NOMO-1 treated with DMSO at 0.1 percent for 48 hours (cell line): ENCODE results near the gene RNASET2.
"Not testable (repeated sequence)": the region's sequence is repeated elsewhere in the genome, so short reads cannot be mapped to it uniquely, and the experiment has no call there.

ENCODE experiments used
- DNase-seq: peaks from one replicate; lab custom pipeline; 2025; ENCODE audit not compliant: unreplicated experiment; lab: John Stamatoyannopoulos, UW

RNASET2 gene

DNA sequence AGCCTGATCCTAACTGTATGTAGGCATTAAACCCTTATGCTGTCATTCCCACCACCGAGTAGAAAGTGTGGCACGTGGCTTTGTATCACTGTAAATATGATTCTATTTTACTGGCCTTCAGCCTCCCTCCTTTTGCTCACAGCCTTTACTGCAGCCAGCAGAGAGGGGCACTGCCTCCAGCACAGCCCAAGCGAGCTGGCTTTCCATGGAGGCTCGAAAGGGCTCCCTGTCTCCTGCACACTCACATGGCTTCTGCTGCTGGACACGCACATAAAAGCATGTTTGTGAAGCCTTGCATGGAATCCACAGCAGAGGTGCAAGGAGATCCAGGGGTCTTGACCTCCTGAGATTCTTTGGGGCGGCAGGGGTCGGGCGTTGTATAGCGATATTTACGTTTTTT is 51.3 kb downstream of the RNASET2 start:
- no peak for DNase-seq

DNA sequence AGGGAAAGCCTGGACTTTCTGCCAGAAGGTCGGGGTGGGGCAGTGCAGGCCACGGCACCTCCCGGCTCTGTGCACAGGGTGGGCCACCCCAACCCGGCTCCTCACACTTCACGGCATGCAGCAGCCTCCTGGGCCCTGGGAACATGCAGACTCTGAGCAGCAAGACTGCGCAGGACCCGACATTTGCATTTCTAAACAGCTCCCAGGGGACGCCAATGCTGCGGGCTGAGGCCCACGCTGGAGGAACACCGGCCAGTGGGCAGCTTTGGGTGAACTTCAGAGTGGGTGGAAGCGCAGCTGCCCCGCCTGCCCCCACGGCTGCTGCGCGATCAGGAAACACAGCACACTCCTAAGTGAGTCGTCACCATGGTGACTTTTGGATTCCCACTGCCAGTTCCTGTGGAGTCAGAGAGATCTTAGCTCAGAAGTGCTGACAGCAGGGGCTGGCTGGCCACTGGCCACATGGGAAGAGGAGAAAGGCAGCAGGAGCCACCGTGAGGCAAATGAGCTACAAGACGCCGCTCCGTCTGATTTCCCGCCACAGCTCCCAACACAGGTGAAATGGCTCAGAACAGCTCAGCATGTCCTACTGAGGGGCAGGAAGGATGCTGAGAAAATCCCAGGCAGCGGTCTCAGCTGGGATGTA is 52.1 kb downstream of the RNASET2 start:
- no peak for DNase-seq

DNA sequence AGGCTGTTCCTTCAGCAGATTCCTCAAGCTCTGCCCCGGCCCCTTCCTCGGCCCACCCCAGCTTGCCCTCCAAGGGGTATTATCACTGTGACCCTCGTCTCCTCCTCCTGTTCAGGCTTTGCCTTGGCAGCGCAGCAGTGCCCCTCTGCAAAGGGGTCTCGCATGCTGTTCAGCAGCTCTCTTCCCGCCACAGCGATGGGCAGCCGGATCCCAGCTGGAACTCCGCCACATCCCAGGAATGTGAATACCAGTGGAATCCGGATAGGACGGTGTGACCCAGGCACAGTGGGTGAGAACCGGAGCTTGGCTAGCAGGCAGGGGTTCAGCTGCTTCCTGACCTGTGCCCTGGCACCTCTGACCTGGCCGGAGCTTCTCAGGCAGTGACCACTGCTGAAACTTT is 52.9 kb downstream of the RNASET2 start:
- no peak for DNase-seq

DNA sequence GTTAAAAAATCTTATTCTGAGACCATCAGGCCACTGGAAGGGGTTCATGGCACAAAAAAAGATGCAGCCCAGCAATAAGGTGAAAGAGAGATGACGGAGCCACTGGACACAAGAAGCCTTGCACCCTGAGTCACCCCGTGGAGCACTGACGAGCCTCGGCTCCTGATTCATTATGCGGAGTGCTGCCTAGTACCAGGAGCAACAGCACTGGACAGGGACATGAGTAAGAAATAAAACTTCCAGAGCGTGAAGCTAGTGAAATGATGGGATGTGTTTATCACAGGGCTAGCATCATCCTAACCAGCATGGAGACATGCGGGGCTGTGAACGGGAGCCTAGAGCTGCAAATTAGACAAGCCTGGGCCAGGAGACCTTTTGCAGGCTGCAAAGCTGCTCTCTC is 53.3 kb downstream of the RNASET2 start:
- no peak for DNase-seq

DNA sequence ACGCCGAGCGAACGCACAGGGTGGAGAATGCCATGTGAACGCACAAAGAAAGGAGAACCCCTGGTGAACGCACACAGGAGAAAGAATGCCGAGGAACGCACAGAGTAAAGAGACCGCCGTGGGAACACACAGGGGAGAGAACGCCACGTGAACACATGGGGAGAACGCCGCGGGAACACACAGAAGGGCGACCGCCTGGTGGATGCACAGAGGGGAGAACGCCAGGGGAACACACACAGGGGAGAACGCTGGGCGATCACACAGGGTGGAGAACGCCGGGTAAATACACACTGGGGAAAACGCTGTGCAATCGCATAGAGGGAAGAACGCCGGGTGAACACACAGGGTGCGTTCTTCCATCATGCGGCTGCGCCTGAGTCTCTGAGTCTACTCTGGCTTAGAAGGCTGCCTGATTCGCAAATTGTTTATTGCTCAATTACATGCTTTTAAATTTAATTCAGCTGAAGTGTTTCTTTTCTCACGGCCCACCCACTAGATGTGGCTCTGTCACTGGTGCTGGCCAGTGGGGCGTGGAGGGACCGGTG is 54.1 kb downstream of the RNASET2 start:
- no peak for DNase-seq

DNA sequence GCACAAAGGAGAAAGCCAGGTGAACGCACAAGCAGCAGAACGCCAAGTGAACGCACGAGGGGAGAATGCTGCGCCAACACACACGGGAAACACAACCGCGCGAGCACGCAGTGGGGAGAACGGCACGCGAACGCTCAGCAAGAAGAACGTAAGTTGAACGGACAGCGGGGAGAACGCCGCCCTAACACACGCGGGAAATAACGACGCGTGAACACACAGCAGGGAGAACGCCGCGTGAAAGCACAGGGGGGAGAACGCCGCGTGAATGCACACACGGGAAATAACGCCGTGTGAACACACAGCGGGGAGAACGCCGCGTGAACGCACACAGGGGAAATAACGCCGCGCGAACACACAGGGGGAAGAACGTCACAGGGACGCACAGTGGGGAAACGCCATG is 54.7 kb downstream of the RNASET2 start:
- no peak for DNase-seq

DNA sequence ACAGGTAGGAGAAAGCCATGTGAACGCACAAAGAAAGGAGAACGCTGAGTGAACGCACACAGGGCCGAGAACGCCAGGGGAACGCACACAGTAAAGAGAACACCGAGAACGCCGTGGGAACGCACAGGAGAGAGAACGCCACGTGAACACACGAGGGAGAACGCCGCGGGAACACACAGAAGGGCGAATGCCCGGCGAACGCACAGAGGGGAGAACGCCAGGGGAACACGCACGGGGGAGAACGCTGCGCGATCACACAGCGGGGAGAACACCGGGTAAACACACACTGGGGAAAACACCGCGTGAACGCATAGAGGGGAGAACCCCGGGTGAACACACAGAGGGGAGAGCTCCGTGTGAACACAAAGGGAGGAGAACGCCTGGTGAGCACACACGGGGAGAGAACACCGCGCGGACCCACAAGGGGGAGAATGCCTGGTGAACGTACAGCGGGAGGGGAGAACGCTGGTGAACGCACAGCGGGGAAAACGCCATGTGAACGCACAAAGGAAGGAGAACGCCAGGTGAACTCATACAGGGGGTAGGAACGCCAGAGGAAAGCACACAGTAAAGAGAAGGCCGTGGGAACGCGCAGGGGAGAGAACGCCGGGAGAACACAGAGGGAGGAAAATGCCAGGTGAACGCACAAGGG is 55.3 kb downstream of the RNASET2 start:
- no peak for DNase-seq

DNA sequence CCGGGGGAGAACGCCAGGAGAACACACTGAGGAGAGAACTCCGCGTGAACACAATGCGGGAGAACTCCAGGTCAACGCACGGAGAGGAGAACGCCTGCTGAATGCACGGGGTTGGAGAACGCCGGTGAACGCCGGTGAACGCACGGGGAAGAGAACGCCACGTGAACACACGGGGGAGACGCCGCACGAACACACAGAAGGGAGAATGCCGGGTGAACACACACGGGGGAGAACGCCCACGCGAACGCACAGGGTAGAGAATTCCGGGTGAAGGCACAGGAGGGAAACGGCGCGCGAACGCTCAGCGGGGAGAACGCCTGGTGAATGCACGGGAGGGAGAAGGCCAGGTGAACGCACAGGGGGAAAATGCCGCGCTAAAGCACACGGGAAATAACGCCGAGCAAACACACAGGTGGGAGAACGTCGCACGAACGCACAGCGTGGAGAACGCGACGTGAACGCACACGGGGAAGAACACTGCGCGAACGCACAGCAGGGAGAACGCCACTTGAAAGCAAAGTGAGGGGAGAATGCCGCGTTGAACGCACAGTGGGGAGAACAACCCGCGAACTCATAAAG is 56.1 kb downstream of the RNASET2 start:
- DNase-seq = no peak

DNA sequence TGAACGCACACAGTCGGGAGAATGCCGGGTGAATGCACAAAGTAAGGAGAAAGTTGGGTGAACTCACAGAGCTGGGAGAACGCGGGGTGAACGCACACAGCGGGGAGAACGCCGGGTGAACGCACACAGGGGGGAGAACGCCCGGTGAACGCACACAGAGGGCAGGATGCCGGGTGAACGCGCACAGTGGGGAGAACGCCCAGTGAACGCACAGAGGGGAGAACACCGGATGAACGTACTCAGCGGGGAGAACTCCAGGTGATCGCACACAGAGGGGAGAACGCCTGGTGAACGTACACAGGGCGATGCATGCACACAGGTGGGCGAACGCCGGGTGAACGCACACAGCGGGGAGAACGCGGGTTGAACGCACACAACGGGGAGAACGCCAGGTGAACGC is 57.4 kb downstream of the RNASET2 start:
- no peak for DNase-seq

DNA sequence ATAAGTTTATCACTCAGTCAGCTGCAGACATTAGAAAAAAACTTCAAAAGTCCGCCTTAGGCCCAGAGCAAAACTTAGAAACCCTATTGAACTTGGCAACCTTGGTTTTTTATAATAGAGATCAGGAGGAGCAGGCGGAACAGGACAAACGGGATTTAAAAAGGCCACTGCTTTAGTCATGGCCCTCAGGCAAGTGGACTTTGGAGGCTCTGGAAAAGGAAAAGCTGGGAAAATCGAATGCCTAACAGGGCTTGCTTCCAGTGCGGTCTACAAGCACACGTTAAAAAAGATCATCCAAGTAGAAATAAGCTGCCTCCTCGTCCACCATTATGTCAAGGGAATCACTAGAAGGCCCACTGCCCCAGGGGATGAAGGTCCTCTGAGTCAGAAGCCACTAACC is 61.7 kb downstream of the RNASET2 start:
- not testable (repeated sequence) for DNase-seq

DNA sequence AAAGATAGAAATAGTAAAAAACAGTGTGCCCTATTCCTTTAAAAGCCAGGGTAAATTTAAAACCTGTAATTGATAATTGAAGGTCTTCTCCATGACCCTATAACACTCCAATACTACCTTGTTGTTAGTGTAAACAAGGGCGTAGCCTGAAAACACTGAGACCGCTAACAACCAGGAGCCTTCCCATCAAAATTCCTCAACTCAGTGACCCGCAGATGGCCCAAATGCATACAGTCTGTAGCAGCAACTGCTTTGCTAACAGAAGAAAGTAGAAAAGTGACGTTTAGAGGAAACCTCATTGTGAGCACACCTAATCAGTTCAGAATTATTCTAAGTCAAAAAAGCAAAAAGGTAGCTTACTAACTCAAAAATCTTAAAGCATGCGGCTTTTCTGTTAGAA is 63.9 kb downstream of the RNASET2 start:
- not testable (repeated sequence) for DNase-seq

DNA sequence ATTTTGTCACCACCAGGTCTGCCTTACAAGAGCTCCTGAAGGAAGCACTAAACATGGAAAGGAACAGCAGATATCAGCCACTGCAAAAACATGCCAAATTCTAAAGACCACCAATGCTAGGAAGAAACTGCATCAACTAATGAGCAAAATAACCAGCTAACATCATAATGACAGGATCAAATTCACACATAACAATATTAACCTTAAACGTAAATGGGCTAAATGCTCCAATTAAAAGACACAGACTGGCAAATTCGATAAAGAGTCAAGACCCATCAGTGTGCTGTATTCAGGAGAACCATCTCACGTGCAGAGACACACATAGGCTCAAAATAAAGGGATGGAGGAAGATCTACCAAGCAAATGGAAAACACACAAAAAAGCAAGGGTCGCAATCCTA is 69.6 kb downstream of the RNASET2 start:
- DNase-seq = not testable (repeated sequence)

DNA sequence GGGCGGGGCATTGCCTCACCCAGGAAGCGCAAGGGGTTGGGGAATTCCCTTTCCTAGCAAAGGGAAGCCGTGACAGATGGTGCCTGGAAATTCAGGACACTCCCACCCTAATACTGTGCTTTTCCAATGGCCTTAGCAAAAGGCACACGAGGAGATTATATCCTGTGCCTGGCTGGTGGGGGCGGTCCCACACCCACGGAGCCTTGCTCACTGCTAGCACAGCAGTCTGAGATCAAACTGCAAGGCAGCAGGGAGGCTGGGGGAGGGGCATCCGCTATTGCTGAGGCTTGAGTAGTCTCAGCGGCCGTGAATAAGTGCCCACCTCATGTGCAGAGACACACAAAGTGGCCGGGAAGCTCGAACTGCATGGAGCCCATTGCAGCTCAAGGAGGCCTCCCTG is 71.4 kb downstream of the RNASET2 start:
- DNase-seq = not testable (repeated sequence)

DNA sequence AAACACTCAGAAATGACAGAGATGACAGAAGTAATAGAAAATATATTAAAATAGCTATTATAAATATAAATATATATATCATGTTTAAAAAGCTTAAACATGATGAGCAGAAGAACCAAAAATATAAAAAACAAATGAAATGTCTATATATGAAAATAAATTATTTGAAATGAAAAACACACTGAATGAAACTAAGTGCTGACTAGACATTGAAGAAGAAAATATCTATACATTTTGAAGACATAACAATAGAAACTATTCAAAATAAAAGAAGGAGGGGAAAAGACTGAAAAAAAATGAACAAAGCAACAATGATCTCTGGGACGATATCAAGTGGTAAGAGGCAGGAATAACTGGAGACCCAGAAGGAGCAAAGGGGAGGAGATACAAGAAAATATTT is 76.8 kb downstream of the RNASET2 start:
- DNase-seq = no peak
